Stomach (tissue), 9 donors: ENCODE data around the gene RASD1. TPM values are rescaled to one million over a fixed set of nuclear protein-coding genes. Genes with fewer than 3 reads are reported as not detected.

Experiments used
- DNase-seq, 2 donors: peaks; one replicate each; pipeline versions ENCODE4 v3.0.0 to v3.0.0-alpha.2; 2013 to 2019
- H3K27ac ChIP-seq, 5 donors: fragments of 200-600 bp in 4 of 5; sonication (generic) in 4 of 5; one replicate each; pipeline ENCODE4 v1.5.1; 2013 to 2019; ENCODE audit warnings: mild to moderate bottlenecking in 1 of 5, moderate library complexity in 1 of 5
- H3K27me3 ChIP-seq, 3 donors: fragments of 200-600 bp; sonication (generic); one replicate each; pipeline ENCODE4 v1.5.1; 2017 to 2019; ENCODE audit warnings: mixed run types in 1 of 3
- H3K36me3 ChIP-seq, 4 donors: fragments of 200-600 bp; sonication (generic); 1 replicate in 3 of 4; 2 replicates in 1 of 4; pipeline ENCODE4 v1.5.1; 2016 to 2019
- H3K4me1 ChIP-seq, 4 donors: fragments of 200-600 bp; sonication (generic); one replicate each; pipeline ENCODE4 v1.5.1; 2016 to 2019
- H3K4me3 ChIP-seq, 4 donors: fragments of 200-600 bp; sonication (generic) in 3 of 4; one replicate each; pipeline ENCODE4 v1.5.1; 2016 to 2019; ENCODE audit warnings: mild to moderate bottlenecking in 1 of 4
- H3K9me3 ChIP-seq, 4 donors: fragments of 200-600 bp; sonication (generic); one replicate each; pipeline ENCODE4 v1.5.1; 2016 to 2019
- EP300 ChIP-seq: sonication (generic); formaldehyde crosslinking; IDR thresholded peaks from one replicate; pipeline ENCODE4 v1.6.1; 2017; ENCODE audit warnings: antibody characterized with exemption
- POLR2A ChIP-seq, 4 donors: fragments of 450-650 bp; IDR thresholded peaks; one replicate each; pipeline ENCODE4 v1.6.1; 2016; ENCODE audit warnings: antibody characterized with exemption in 4 of 4, control low read depth in 2 of 4, mild to moderate bottlenecking in 1 of 4, moderate library complexity in 1 of 4
- POLR2AphosphoS5 ChIP-seq, 3 donors: sonication (generic); formaldehyde crosslinking; IDR thresholded peaks; one replicate each; pipeline ENCODE4 v1.6.1; 2016; ENCODE audit warnings: antibody characterized with exemption in 3 of 3
- WGBS, 5 donors: extraction: QIAGEN DNeasy Blood & Tissue Kit in 3 of 5; methylation state at CpG; one replicate each; pipeline versions ENCODE4 v1.1.5 to v1.1.7; 2013 to 2018; 5-methylcytosine and 5-hydroxymethylcytosine counted together
- intact Hi-C: fragments of 100-400 bp; cut with DNase I; formaldehyde crosslinking; loops from one replicate; pipeline ENCODE4 v1.15.1; 2023; ENCODE audit warnings: low total_unique reads
- polyA plus RNA-seq, 3 donors: library from polyadenylated mRNA; stranded (reverse); fragments of 200-250 nt; gene quantifications; one replicate each; pipeline ENCODE4 v1.2.3, GENCODE V29; 2013
- total RNA-seq, 5 donors: library from RNA; depleted of rRNA; stranded (reverse); fragments of >200 nt; gene quantifications; one replicate each; pipeline versions ENCODE4 v1.1.0 to v1.2.3, GENCODE V29; 2014 to 2016
- TF ChIP-seq, protein P1 (sequence below), 7 experiments: fragments of 450-650 bp in 4 of 7; fragments of 200-600 bp in 3 of 7; sonication (generic) in 3 of 7; IDR thresholded peaks; one replicate each; pipeline ENCODE4 v1.5.1; 2016 to 2019; ENCODE audit warnings: antibody characterized with exemption in 7 of 7, control low read depth in 2 of 7, mild to moderate bottlenecking in 1 of 7
- donor health status: healthy with polysubstance abuse.
- donor health status: Bipolar disorder and iron deficiency.
- donor health status: healthy.

The RASD1 gene
- total and polyA plus RNA-seq, 8 donors = 3.7 to 72.9 (median 14.0) TPM

DNA sequence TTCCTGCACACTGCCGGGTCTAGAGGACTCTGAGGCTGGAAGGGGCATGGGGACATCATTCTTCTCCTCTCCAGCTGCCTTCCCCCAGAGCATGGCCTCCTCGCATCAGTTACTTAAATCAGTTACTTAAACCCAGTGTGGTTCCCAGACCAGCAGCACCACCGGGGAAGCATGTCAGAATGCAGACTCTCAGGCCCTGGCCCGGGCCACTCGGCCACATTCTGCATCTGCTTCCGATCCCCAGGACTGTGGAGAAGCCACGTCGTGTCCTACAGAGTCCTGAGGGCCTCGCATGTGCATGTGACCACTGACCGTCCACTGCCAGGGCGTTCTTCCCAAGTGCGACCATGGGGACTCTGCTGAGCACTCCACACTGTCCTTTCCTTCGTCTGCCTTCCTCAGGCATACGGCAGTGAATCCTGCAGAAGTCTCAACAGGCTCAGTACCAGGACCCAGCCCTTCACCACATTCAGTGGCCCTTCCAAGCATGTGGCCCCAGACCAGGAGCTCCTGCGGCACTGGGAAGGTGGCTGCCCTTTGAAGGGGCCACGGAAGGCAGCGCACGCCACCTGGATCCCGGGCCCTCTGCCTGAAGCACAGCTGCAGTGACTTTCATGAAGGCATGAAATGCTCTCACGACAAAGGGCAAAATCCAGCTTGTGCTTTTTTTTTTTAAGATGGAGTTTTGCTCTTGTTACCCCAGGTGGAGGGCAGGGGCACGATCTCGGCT lies 46.9 kb upstream of the RASD1 start:
- no peak for DNase-seq
- Histone ChIP-seq H3K36me3 (no peaks in the 10 kb centered on the region), H3K4me1 (peaks cover 13 to 61% (median 41%) of the 10 kb centered on the region in 4 donors), H3K4me3 (no peak overlapping the region), H3K27ac (no peak overlapping the region), H3K9me3 (no peaks in the 10 kb centered on the region), H3K27me3 (no peaks in the 10 kb centered on the region)
- intact Hi-C loops = no loop called here
- 90 to 97% (median 96%) methylated on average over 17 to 22 of the region's 22 CpGs for WGBS, 5 donors
- TF ChIP-seq, protein P1, sequence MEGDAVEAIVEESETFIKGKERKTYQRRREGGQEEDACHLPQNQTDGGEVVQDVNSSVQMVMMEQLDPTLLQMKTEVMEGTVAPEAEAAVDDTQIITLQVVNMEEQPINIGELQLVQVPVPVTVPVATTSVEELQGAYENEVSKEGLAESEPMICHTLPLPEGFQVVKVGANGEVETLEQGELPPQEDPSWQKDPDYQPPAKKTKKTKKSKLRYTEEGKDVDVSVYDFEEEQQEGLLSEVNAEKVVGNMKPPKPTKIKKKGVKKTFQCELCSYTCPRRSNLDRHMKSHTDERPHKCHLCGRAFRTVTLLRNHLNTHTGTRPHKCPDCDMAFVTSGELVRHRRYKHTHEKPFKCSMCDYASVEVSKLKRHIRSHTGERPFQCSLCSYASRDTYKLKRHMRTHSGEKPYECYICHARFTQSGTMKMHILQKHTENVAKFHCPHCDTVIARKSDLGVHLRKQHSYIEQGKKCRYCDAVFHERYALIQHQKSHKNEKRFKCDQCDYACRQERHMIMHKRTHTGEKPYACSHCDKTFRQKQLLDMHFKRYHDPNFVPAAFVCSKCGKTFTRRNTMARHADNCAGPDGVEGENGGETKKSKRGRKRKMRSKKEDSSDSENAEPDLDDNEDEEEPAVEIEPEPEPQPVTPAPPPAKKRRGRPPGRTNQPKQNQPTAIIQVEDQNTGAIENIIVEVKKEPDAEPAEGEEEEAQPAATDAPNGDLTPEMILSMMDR (IDR thresholded peaks at IDR 0.05) = no peak
- TF ChIP-seq POLR2AphosphoS5 (IDR thresholded peaks at IDR 0.05) (no peak), POLR2A (IDR thresholded peaks at IDR 0.05) (no peak), EP300 (no peak)

DNA sequence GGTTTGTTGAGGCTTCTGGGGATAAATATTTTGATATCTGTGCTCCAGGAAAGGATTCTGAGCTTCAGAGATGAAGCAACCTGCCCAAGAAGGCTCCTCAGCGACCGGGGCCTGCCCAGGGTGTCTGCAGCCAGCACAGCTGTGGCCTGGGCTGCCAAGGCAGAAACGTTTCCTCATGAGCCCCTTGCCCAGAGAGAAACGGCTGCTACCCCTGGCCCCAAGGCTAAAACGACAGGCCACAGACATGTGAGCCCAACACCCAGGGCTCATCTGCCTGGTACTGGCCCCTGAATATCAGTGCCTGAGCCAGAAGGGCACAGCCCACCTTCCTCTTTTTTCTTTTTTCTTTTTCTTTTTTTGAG lies 45.4 kb upstream of the RASD1 start:
- 65 to 82% (median 76%) methylated on average over 5 of the region's 5 CpGs for WGBS, 5 donors
- H3K9me3 ChIP-seq = no peaks in the 10 kb centered on the region
- H3K4me3 ChIP-seq = no peak overlapping the region
- H3K4me1 ChIP-seq = peaks cover 26 to 64% (median 51%) of the 10 kb centered on the region in 4 donors
- no peaks in the 10 kb centered on the region for H3K36me3 ChIP-seq
- intact Hi-C loops = no loop called here
- no peaks in the 10 kb centered on the region for H3K27me3 ChIP-seq
- DNase-seq = no peak
- TF ChIP-seq EP300 = no peak
- no peak for TF ChIP-seq POLR2A (IDR thresholded peaks at IDR 0.05)
- no peak for TF ChIP-seq POLR2AphosphoS5 (IDR thresholded peaks at IDR 0.05)
- TF ChIP-seq, protein P1 (IDR thresholded peaks at IDR 0.05) = no peak
- H3K27ac ChIP-seq = no peak overlapping the region

DNA sequence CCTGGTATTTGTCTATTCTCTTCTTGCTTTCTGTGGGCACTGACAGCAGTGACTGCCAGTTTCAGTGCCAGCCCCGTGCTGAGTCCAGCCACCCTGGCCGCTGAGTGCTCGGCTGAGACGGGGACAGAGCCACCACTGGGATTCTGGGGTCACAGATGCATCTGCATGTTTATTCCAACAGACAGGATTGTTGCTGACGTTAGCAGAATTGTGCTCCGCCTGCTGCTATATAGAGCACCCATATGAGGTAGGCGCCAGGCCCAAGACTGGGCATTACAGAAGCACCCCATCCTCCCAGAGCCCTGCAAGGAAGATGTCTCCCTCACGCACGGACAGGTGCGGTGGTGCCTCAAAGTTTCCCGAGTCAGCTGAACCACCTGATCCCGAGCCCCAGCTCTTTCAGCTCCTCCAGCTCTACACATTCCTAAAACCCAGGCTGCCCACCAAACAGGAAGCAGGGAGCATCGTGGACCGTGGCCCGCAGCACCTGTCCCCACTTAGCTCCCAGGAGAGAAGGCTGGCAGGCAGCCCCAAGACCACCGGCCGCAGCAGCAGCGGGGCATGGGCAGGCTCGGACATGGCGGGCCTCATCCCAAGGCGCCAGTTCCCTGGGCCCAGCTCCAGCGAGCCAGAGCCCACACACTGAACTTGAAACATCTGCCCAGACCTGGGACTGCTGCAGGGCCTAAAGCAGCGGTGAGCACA lies 44.9 kb upstream of the RASD1 start:
- Histone ChIP-seq H3K4me3 (no peak overlapping the region), H3K27me3 (no peaks in the 10 kb centered on the region), H3K27ac (peak overlapping the region in 1 of 5 donors; percentile 78), H3K36me3 (no peaks in the 10 kb centered on the region), H3K9me3 (no peaks in the 10 kb centered on the region), H3K4me1 (peaks cover 31 to 64% (median 54%) of the 10 kb centered on the region in 4 donors)
- intact Hi-C loops = no loop called here
- no peak for DNase-seq
- TF ChIP-seq POLR2AphosphoS5 (IDR thresholded peaks at IDR 0.05) (no peak), EP300 (no peak), POLR2A (IDR thresholded peaks at IDR 0.05) (no peak)
- TF ChIP-seq, protein P1 (IDR thresholded peaks at IDR 0.05) = no peak
- WGBS, 5 donors = 71 to 86% (median 79%) methylated on average over 11 to 23 of the region's 23 CpGs

DNA sequence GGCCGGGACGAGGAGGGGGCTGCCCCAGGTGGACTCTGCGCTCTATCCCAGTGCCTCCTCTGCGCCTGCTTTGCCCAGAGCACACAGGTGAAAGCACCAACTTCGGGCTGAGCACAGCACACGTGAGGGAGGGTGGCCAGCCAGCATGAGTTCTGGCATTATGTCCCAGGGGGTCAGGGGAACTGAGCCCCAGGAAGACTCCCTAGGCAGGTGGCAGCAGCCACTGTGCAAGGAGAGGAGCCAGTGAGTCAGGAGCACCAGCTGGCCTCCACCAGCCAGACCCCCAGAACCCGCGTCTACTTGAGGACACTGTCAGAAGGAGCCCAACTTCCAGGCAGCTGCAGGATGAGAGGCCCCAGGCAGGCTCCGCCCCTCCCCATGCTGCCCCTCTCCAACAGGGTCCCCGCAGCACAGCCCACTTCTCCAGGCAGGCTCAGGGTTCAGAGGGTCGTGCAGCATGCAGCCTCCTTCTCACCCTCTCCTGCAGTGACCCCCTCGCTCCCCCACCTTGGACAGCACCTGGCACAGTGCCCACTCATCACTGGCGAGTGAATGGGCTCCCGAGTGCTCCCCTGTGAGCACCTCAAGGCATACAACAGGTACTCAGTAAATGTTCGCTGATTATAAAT lies 44.2 kb upstream of the RASD1 start:
- TF ChIP-seq POLR2AphosphoS5 (IDR thresholded peaks at IDR 0.05) (no peak), POLR2A (IDR thresholded peaks at IDR 0.05) (no peak), EP300 (no peak)
- TF ChIP-seq, protein P1 (IDR thresholded peaks at IDR 0.05) = no peak
- Histone ChIP-seq H3K4me3 (no peak overlapping the region), H3K27ac (peak overlapping the region in 3 of 5 donors; percentile 17 to 87 (median 78)), H3K4me1 (peaks cover 38 to 64% (median 54%) of the 10 kb centered on the region in 4 donors), H3K27me3 (no peaks in the 10 kb centered on the region), H3K36me3 (no peaks in the 10 kb centered on the region), H3K9me3 (no peaks in the 10 kb centered on the region)
- intact Hi-C loops = no loop called here
- no peak for DNase-seq
- 60 to 69% (median 63%) methylated on average over 13 to 15 of the region's 15 CpGs for WGBS, 5 donors
